ENCODE results near the gene NXPE3. TPM values are rescaled to one million over a fixed set of nuclear protein-coding genes. Genes with fewer than 3 reads are reported as not detected.

Gene NXPE3
- total and polyA plus RNA-seq, 9 of the 15 experiments (the other 6 are each of a cell fraction or from before 2014, with no cell fraction given) = 0.25 to 2.5 (median 0.95) TPM

GRCh38 chr3:101784855-101785613, 6.0 kb downstream of the NXPE3 start:
- ATAC-seq (no peak), DNase-seq (ENCODE audit: extremely low read depth in 1 of 4, low spot score in 3 of 4) (no peak), FAIRE-seq (no peak)
- intact Hi-C loops (cut with micrococcal nuclease) (no loop called here), in situ Hi-C loops (cut with MboI) (no loop called here)
- Histone ChIP-seq H3K27me3 (ENCODE audit: control insufficient read depth in 2 of 2, insufficient read depth in 2 of 2, low read length in 2 of 2) (no peaks in the 10 kb centered on the region), H3K4me1 (replicated peaks in 1 of 2; ENCODE audit: control insufficient read depth in 2 of 2, insufficient read depth in 2 of 2, low read length in 2 of 2) (peaks cover 0 to 12% of the 10 kb centered on the region in 2 experiments; a peak in 2 of 5 replicates), H3K4me3 (no peak overlapping the region), H3K79me2 (ENCODE audit: control insufficient read depth, insufficient read depth, low read length) (no peaks in the 10 kb centered on the region), H2AFZ (ENCODE audit: low read depth, low read length) (no peak overlapping the region), H3K27ac (ENCODE audit: extremely low read depth, low read depth, low read length) (no peak overlapping the region), H3K9me1 (ENCODE audit: control insufficient read depth, insufficient read depth, low read length) (no peaks in the 10 kb centered on the region), H4K20me1 (replicated peaks; ENCODE audit: control insufficient read depth, insufficient read depth, low read length) (no peaks in the 10 kb centered on the region), H3K9ac (ENCODE audit: insufficient read depth in 1 of 2, low read depth in 2 of 2, low read length in 2 of 2) (no peak overlapping the region), H3K9me3 (replicated peaks; ENCODE audit: control insufficient read depth, insufficient read depth, low read depth, low read length) (no peaks in the 10 kb centered on the region), H3K36me3 (ENCODE audit: control insufficient read depth, insufficient read depth, low read length) (no peaks in the 10 kb centered on the region), H3K4me2 (ENCODE audit: insufficient read depth, low read length) (no peak overlapping the region)
- BruUV-seq (replicated peaks) = no TSS peak
- TF ChIP-seq ZNF280A (IDR thresholded peaks at IDR 0.05; ENCODE audit: low read depth, partially characterized antibody) = no peak
- no peak for TF ChIP-seq MLLT1 (IDR thresholded peaks at IDR 0.05)
- no peak for TF ChIP-seq ZNF274 (IDR thresholded peaks at IDR 0.05; ENCODE audit: borderline replicate concordance, low read depth, low read length)
- no peak for TF ChIP-seq ZKSCAN3 (CRISPR knock-in tag; IDR thresholded peaks at IDR 0.05)
- no peak for TF ChIP-seq GABPA (tag; conservative IDR thresholded peaks at IDR 0.05; ENCODE audit: low read depth)
- TF ChIP-seq MIER1 (IDR thresholded peaks at IDR 0.05; ENCODE audit: low read depth) = no peak
- no peak for TF ChIP-seq ZBTB7A (IDR thresholded peaks at IDR 0.05; ENCODE audit: borderline replicate concordance, control insufficient read depth, low read depth, low read length)
- no peak for TF ChIP-seq DACH1 (IDR thresholded peaks at IDR 0.05; ENCODE audit: partially characterized antibody)
- TF ChIP-seq TBL1XR1 (IDR thresholded peaks at IDR 0.05; ENCODE audit: low read length in 2 of 2) = no peak
- no peak for TF ChIP-seq RFX1 (IDR thresholded peaks at IDR 0.05)
- no peak for TF ChIP-seq PHB (CRISPR knock-in tag; IDR thresholded peaks at IDR 0.05)
- no peak for TF ChIP-seq FOXO4 (CRISPR knock-in tag; IDR thresholded peaks at IDR 0.05)
- TF ChIP-seq ZFP36 (IDR thresholded peaks at IDR 0.05; ENCODE audit: low read depth, low read length, partially characterized antibody) = no peak
- CTCF ChIA-PET (ENCODE audit: low intra/inter-chr PET ratio) = no interaction called here
- POLR2A ChIA-PET = interaction anchor here (1.4 kb wide), 1 partner anchor 11 kb away, joined by 3 read pairs; no protein-coding TSS in a partner anchor
- WGBS (ENCODE audit: insufficient coverage, low coverage, missing lambda C conversion rate) = 41% methylated on average over 5 of the region's 5 CpGs

Data from K562 (cell line).